Upper lobe of left lung (tissue), 4 donors: Measurements from ENCODE around the gene SNU13.

Experiments
- EP300 ChIP-seq, 4 donors: sonication (generic); formaldehyde crosslinking; IDR thresholded peaks; one replicate each; pipeline ENCODE4 v1.5.1; 2017; ENCODE audit warnings: antibody characterized with exemption in 4 of 4, control low read depth in 2 of 4
- POLR2A ChIP-seq, 4 donors: fragments of 450-650 bp; IDR thresholded peaks; one replicate each; pipeline ENCODE4 v1.5.1; 2016 to 2017; ENCODE audit warnings: antibody characterized with exemption in 4 of 4, mild to moderate bottlenecking in 2 of 4
- POLR2AphosphoS5 ChIP-seq, 2 donors: sonication (generic); formaldehyde crosslinking; IDR thresholded peaks; one replicate each; pipeline ENCODE4 v1.5.1; 2017; ENCODE audit warnings: antibody characterized with exemption in 2 of 2
- TF ChIP-seq, protein P1 (sequence below), 6 experiments: fragments of 450-650 bp in 4 of 6; fragments of 200-600 bp in 2 of 6; sonication (generic) in 2 of 6; IDR thresholded peaks; one replicate each; pipeline ENCODE4 v1.5.1; 2016 to 2019; ENCODE audit warnings: antibody characterized with exemption in 6 of 6

DNA sequence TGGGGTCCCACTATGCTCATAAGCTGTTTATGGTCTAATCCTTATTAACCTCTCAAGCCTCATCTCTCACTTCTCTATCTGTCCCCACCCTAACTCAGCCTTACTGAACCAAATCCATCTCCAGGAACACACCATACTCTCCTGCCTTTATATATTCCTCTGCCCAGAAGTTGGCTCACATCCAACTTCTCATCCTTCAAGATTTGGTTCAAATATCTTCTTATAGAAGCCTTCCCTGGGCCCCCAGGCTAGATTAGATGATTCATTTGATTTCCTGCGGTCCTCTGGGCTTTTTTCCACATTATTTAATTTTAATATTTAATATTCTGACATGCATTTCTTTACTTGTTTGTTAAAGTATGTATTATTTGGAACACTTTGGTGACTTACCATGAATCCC is 33.8 kb upstream of the SNU13 start:
- TF ChIP-seq POLR2AphosphoS5 (IDR thresholded peaks at IDR 0.05) (no peak), EP300 (IDR thresholded peaks at IDR 0.05) (no peak), POLR2A (IDR thresholded peaks at IDR 0.05) (no peak)
- TF ChIP-seq, protein P1, sequence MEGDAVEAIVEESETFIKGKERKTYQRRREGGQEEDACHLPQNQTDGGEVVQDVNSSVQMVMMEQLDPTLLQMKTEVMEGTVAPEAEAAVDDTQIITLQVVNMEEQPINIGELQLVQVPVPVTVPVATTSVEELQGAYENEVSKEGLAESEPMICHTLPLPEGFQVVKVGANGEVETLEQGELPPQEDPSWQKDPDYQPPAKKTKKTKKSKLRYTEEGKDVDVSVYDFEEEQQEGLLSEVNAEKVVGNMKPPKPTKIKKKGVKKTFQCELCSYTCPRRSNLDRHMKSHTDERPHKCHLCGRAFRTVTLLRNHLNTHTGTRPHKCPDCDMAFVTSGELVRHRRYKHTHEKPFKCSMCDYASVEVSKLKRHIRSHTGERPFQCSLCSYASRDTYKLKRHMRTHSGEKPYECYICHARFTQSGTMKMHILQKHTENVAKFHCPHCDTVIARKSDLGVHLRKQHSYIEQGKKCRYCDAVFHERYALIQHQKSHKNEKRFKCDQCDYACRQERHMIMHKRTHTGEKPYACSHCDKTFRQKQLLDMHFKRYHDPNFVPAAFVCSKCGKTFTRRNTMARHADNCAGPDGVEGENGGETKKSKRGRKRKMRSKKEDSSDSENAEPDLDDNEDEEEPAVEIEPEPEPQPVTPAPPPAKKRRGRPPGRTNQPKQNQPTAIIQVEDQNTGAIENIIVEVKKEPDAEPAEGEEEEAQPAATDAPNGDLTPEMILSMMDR (IDR thresholded peaks at IDR 0.05), result no peak
